GM10266 (cell line): ENCODE results near the gene WDR43.

Experiments
- DNase-seq: peaks from one replicate; pipeline ENCODE4 v3.0.0; 2012; ENCODE audit errors: extremely low spot score
- TF ChIP-seq, protein P1 (sequence below): IDR thresholded peaks from 2 replicates; pipeline ENCODE4 v1.5.1; 2012; ENCODE audit warnings: mild to moderate bottlenecking, low read depth; ENCODE audit not compliant: control insufficient read depth, insufficient read depth; ENCODE audit errors: missing control alignments

The WDR43 gene

GRCh38 chr2:28991460-28991859, 97.0 kb downstream of the WDR43 start:
- TF ChIP-seq, protein P1, sequence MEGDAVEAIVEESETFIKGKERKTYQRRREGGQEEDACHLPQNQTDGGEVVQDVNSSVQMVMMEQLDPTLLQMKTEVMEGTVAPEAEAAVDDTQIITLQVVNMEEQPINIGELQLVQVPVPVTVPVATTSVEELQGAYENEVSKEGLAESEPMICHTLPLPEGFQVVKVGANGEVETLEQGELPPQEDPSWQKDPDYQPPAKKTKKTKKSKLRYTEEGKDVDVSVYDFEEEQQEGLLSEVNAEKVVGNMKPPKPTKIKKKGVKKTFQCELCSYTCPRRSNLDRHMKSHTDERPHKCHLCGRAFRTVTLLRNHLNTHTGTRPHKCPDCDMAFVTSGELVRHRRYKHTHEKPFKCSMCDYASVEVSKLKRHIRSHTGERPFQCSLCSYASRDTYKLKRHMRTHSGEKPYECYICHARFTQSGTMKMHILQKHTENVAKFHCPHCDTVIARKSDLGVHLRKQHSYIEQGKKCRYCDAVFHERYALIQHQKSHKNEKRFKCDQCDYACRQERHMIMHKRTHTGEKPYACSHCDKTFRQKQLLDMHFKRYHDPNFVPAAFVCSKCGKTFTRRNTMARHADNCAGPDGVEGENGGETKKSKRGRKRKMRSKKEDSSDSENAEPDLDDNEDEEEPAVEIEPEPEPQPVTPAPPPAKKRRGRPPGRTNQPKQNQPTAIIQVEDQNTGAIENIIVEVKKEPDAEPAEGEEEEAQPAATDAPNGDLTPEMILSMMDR = no peak
- no peak for DNase-seq

GRCh38 chr2:28993206-28993960, 98.9 kb downstream of the WDR43 start:
- TF ChIP-seq, protein P1 = no peak
- no peak for DNase-seq

- TF ChIP-seq, protein P1 = no peak
- DNase-seq = no peak
These were observed 99.6 kb downstream of the WDR43 start for GRCh38 chr2:28994074-28994473.

DNA sequence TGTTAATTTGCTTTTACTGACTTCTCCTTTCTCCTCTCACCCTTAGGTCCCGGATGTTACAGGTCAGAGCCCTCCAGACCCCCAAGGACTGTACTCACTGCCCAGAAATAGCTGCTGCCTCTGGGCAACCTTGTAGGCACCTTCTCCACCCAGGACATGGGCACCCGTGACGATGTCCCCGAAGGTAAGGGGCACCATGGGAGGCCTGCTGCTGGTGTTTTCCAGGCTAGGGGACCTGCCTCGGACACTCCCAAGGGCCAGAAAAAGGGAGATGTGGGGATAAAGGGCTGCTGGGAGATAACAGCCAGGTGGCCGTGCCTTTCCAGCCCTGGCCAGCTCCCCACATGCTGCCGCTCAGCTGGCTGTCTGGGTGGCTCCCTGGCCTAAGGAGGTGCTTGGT, 100.2 kb downstream of the WDR43 start:
- TF ChIP-seq, protein P1 = no peak
- no peak for DNase-seq

DNA sequence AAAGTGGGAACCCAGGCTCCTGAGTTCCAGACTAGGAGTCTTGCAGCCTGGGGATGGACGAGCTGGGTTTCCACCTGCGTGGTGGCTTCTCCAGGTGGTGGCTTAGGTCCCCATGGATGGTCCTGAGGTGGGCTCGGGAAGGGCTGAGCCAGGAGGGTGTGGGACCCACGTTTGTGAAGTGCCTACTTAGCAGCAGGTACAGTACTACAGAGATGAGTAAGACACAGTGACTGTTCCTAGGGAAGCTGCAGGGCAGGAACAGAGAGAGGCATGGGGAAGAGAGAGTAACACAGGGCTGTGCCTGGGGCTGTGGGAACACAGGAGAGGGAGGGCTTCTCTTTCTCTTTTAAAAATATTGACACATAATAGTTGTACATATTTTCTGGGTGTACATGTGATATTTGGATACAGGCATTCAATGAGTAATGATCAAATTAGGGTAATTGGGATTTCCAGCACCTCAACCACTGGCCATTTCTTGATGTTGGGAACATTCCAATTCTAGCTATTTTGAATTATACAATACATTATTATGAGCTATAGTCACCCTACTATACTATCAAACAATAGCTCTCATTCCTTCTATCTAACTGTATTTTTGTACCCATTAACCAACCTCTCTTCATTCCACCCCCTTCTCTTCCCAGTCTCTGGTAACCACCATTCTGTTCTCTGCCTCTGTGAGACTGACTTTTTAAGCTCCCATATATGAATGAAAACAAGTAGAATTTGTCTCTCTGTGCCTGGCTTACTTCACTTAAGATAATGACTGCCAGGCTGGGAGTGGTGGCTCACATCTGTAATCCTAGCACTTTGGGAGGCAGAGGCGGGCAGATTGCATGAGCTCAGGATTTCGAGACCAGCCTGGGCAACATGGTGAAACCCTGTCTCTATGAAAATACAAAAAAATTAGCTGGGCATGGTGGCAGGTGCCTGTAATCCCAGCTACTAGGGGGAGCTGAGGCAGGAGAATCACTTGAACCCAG, 101.6 kb downstream of the WDR43 start:
- TF ChIP-seq, protein P1 = no peak
- no peak for DNase-seq

DNA sequence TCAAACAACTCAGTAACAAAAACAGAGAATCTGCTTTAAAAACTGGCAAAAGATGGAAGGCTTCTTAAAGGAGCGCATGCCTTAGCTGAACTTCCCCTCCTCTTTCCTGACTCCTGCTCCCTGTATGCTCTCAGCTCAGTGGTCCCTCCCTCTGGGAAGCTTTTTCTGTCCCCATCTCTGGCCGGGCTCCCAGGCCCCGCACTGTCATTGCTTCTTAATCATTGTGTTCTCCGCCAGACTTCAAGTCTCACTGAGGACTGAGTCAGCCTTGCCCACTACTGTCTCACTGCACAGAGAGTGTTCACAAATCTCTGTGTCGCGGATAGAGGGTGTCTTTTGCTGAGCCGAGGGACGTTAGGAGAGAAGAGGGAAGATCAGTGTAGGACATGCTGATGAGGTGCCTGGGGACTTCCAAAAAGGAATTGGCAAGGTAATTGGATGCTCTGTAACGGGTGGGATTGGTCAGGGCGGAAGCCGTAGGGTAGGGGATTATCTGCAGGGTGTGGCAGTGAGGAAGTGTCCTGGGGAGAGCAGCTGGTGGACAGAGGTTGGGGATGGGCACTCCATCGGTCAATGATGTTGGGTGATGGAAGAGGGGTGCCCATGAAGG, 102.9 kb downstream of the WDR43 start:
- DNase-seq = no peak

More for the DNA sequence above, 102.9 kb downstream of the WDR43 start:
- TF ChIP-seq, protein P1 = no peak
